Caco-2 (cell line): ENCODE data around the gene UMOD. TPM values are rescaled to one million over a fixed set of nuclear protein-coding genes. Genes with fewer than 3 reads are reported as not detected.

Source experiments
- BruUV-seq: library from RNA; stranded (reverse); fragments of 400-500 nt; replicated peaks from 2 replicates; lab custom pipeline; 2021; lab: Mats Ljungman, UMichigan
- CTCF ChIA-PET: fragments of 300-600 bp; sonication (Branson Sonifier 250); formaldehyde crosslinking; loops from one replicate; lab custom pipeline; 2022; ENCODE audit warnings: antibody characterized with exemption; lab: Charles Lee
- POLR2A ChIA-PET: fragments of 300-600 bp; sonication (Branson Sonifier 250); formaldehyde crosslinking; loops from one replicate; lab custom pipeline; 2022; ENCODE audit warnings: antibody characterized with exemption; lab: Charles Lee
- DNase-seq, 2 experiments: peaks; one replicate each; pipeline versions ENCODE4 v3.0.0 to v3.0.0-alpha.2; 2020 to 2022
- H3K27me3 ChIP-seq: replicated peaks from 2 replicates; pipeline ENCODE4 v1.6.0; 2011; ENCODE audit warnings: low read length; ENCODE audit not compliant: control insufficient read depth, insufficient read depth
- H3K36me3 ChIP-seq: 2 replicates; pipeline ENCODE4 v1.5.1; 2011; ENCODE audit warnings: low read length; ENCODE audit not compliant: control insufficient read depth, insufficient read depth
- H3K4me1 ChIP-seq: fragments of 250-450 bp; sonication (Bioruptor Pico); 2 replicates; pipeline ENCODE4 v1.5.1; 2020; ENCODE audit warnings: mild to moderate bottlenecking
- H3K4me3 ChIP-seq: 2 replicates; pipeline ENCODE4 v1.5.1; 2011; ENCODE audit warnings: low read depth, mild to moderate bottlenecking, control low read depth, low read length
- H3K9me3 ChIP-seq: fragments of 250-450 bp; sonication (Bioruptor Pico); 2 replicates; pipeline ENCODE4 v1.5.1; 2020; ENCODE audit warnings: mild to moderate bottlenecking, moderate library complexity
- H3K27ac Mint-ChIP-seq: one replicate; pipeline ENCODE4 v1.8.0; 2022; ENCODE audit warnings: mixed read lengths; ENCODE audit not compliant: unreplicated experiment
- H3K27me3 Mint-ChIP-seq: one replicate; pipeline ENCODE4 v1.8.0; 2022; ENCODE audit warnings: mixed read lengths; ENCODE audit not compliant: insufficient read depth, unreplicated experiment
- H3K36me3 Mint-ChIP-seq: one replicate; pipeline ENCODE4 v1.8.0; 2022; ENCODE audit warnings: mild to moderate bottlenecking, mixed read lengths; ENCODE audit not compliant: insufficient read depth, unreplicated experiment
- H3K4me1 Mint-ChIP-seq: one replicate; pipeline ENCODE4 v1.8.0; 2022; ENCODE audit warnings: low read depth, mixed read lengths; ENCODE audit not compliant: unreplicated experiment
- H3K4me3 Mint-ChIP-seq: one replicate; pipeline ENCODE4 v1.8.0; 2022; ENCODE audit warnings: mild to moderate bottlenecking, moderate library complexity, mixed read lengths; ENCODE audit not compliant: unreplicated experiment
- H3K9me3 Mint-ChIP-seq: one replicate; pipeline ENCODE4 v1.8.0; 2022; ENCODE audit warnings: mixed read lengths; ENCODE audit not compliant: unreplicated experiment
- intact Hi-C: fragments of 100-400 bp; cut with micrococcal nuclease; formaldehyde crosslinking; loops from one replicate; pipeline ENCODE4 v1.10.0; 2022; ENCODE audit not compliant: unreplicated experiment
- total RNA-seq: library from RNA; stranded (reverse); gene quantifications from 2 replicates; pipeline ENCODE4 v1.2.3, GENCODE V29; 2022
- TF ChIP-seq, protein P1 (sequence below), 2 experiments: fragments of 200-600 bp in 1 of 2; IDR thresholded peaks; 1 replicate in 1 of 2; 2 replicates in 1 of 2; pipeline versions ENCODE4 v1.5.1 to v1.8.0; 2011 to 2022; ENCODE audit warnings: antibody characterized with exemption in 1 of 2, control low read depth in 1 of 2, inconsistent platforms in 1 of 2, low read depth in 1 of 2, low read length in 1 of 2, mild to moderate bottlenecking in 1 of 2, moderate library complexity in 1 of 2; ENCODE audit not compliant: insufficient read depth in 1 of 2, severe bottlenecking in 1 of 2, unreplicated experiment in 1 of 2

The UMOD gene
- total RNA-seq, 1 experiment from 2014 or later, result not detected

DNA sequence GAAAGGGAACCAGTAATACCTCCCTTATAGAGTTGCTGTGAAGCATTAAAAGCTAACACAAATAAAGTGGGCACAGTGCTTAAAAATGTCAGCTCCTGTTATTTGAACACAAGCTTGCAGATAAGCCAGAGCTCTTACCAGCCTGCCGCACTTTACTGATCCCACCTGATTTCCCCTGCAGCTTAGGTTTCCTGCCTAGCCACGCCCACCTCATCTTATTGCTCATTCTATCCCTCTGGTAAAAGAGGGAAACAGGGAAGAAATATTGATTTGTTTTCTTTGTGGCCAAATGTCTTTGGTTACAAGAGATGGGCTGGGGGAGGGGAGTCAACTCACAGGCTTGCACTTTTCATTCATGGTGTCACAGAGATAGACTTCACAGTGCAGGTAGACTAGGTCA lies 15.6 kb downstream of the UMOD start:
- no peaks in the 10 kb centered on the region for H3K9me3 ChIP-seq
- H3K36me3 ChIP-seq, result no peaks in the 10 kb centered on the region
- H3K27ac Mint-ChIP-seq, result no peak overlapping the region
- H3K4me1 Mint-ChIP-seq, result no peaks in the 10 kb centered on the region
- POLR2A ChIA-PET, result no interaction called here
- H3K27me3 Mint-ChIP-seq, result peaks cover 6% of the 10 kb centered on the region
- intact Hi-C loops, result no loop called here
- TF ChIP-seq, protein P1, sequence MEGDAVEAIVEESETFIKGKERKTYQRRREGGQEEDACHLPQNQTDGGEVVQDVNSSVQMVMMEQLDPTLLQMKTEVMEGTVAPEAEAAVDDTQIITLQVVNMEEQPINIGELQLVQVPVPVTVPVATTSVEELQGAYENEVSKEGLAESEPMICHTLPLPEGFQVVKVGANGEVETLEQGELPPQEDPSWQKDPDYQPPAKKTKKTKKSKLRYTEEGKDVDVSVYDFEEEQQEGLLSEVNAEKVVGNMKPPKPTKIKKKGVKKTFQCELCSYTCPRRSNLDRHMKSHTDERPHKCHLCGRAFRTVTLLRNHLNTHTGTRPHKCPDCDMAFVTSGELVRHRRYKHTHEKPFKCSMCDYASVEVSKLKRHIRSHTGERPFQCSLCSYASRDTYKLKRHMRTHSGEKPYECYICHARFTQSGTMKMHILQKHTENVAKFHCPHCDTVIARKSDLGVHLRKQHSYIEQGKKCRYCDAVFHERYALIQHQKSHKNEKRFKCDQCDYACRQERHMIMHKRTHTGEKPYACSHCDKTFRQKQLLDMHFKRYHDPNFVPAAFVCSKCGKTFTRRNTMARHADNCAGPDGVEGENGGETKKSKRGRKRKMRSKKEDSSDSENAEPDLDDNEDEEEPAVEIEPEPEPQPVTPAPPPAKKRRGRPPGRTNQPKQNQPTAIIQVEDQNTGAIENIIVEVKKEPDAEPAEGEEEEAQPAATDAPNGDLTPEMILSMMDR (IDR thresholded peaks at IDR 0.05; ENCODE audit: insufficient read depth in 1 of 2, low read depth in 1 of 2, low read length in 1 of 2, severe bottlenecking in 1 of 2, unreplicated experiment in 1 of 2), result no peak
- no peaks in the 10 kb centered on the region for H3K27me3 ChIP-seq
- CTCF ChIA-PET, result no interaction called here
- no peaks in the 10 kb centered on the region for H3K36me3 Mint-ChIP-seq
- DNase-seq, result no peak
- H3K9me3 Mint-ChIP-seq, result no peaks in the 10 kb centered on the region
- no peak overlapping the region for H3K4me3 Mint-ChIP-seq
- no peak overlapping the region for H3K4me3 ChIP-seq
- no peaks in the 10 kb centered on the region for H3K4me1 ChIP-seq
- BruUV-seq, result no TSS peak

DNA sequence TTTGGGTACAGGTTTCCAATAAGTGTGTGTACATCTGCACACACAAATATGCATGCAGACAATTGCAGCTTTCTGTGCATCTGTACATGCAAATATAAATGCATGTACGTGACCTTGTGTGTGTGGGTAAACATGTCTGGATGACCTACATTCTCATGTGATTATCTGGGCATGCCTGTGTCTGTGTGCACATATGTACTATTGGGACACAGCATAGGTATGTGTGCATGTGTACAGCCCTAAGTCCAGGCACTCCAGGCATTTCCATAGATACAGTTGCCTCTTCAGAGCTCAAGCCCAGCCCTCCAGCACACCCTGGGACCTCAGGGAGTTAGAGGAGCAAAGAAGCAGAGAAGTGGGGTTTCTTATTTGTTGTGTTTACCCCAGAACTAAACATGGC lies 18.1 kb downstream of the UMOD start:
- H3K27me3 Mint-ChIP-seq, result peaks cover 4% of the 10 kb centered on the region
- ChIA-PET POLR2A (no interaction called here), CTCF (interaction anchor here (0.7 kb wide), 1 partner anchor 52 kb away, joined by 5 read pairs; no protein-coding TSS in a partner anchor)
- H3K27ac Mint-ChIP-seq, result no peak overlapping the region
- no peaks in the 10 kb centered on the region for H3K36me3 Mint-ChIP-seq
- TF ChIP-seq, protein P1 (IDR thresholded peaks at IDR 0.05; ENCODE audit: insufficient read depth in 1 of 2, low read depth in 1 of 2, low read length in 1 of 2, severe bottlenecking in 1 of 2, unreplicated experiment in 1 of 2), result no peak
- Histone ChIP-seq H3K27me3 (no peaks in the 10 kb centered on the region), H3K4me3 (no peak overlapping the region), H3K4me1 (no peaks in the 10 kb centered on the region), H3K36me3 (no peaks in the 10 kb centered on the region), H3K9me3 (no peaks in the 10 kb centered on the region)
- no TSS peak for BruUV-seq
- H3K9me3 Mint-ChIP-seq, result no peaks in the 10 kb centered on the region
- DNase-seq, result no peak
- H3K4me3 Mint-ChIP-seq, result no peak overlapping the region
- H3K4me1 Mint-ChIP-seq, result no peaks in the 10 kb centered on the region
- intact Hi-C loops, result no loop called here

- Mint-ChIP-seq H3K4me1 (no peaks in the 10 kb centered on the region), H3K27me3 (peaks cover 6% of the 10 kb centered on the region), H3K9me3 (no peaks in the 10 kb centered on the region), H3K27ac (no peak overlapping the region), H3K36me3 (no peaks in the 10 kb centered on the region), H3K4me3 (no peak overlapping the region)
- ChIA-PET POLR2A (no interaction called here), CTCF (interaction anchor here (0.9 kb wide), 1 partner anchor 53 kb away, joined by 11 read pairs; no protein-coding TSS in a partner anchor)
- no peak for DNase-seq
- no peaks in the 10 kb centered on the region for H3K9me3 ChIP-seq
- no peaks in the 10 kb centered on the region for H3K36me3 ChIP-seq
- BruUV-seq, result no TSS peak
- no peak overlapping the region for H3K4me3 ChIP-seq
- H3K27me3 ChIP-seq, result no peaks in the 10 kb centered on the region
- no peaks in the 10 kb centered on the region for H3K4me1 ChIP-seq
- intact Hi-C loops, result no loop called here
- TF ChIP-seq, protein P1 (IDR thresholded peaks at IDR 0.05; ENCODE audit: insufficient read depth in 1 of 2, low read depth in 1 of 2, low read length in 1 of 2, severe bottlenecking in 1 of 2, unreplicated experiment in 1 of 2), result no peak
Measured at GRCh38 chr16:20333120-20333519, 19.4 kb downstream of the UMOD start.
